DND-41 (cell line): ENCODE results near the gene ITSN1.

Source experiments
- EZH2 ChIP-seq: IDR thresholded peaks from 3 replicates; pipeline ENCODE4 v1.6.1; 2012; ENCODE audit warnings: borderline replicate concordance, low read depth, mild to moderate bottlenecking, moderate library complexity, low read length, inconsistent platforms; ENCODE audit not compliant: severe bottlenecking
- TF ChIP-seq, protein P1 (sequence below): IDR thresholded peaks from 2 replicates; pipeline ENCODE4 v1.5.1; 2012; ENCODE audit warnings: borderline replicate concordance, low read length, moderate library complexity, mild to moderate bottlenecking; ENCODE audit not compliant: poor library complexity, severe bottlenecking; ENCODE audit errors: extremely low read depth

DNA sequence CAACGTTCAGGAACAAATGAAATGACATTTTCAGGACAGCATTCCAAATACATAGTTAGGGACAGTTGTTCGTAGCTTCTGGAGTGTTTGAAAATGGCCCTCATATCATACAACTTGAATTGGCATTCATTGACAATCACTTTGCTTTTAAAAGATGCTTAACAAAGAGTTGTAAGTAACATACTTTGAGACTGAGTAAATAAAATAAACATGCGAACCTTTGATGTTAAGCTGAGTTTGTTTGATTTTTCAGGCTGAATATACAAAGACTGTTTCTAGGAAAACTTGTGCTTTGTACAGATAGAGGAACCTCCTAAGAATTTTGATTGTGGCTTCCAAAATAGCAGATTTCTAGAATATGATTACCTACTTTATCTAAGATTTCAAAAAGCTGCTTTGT lies 45.3 kb downstream of the ITSN1 start:
- TF ChIP-seq, protein P1, sequence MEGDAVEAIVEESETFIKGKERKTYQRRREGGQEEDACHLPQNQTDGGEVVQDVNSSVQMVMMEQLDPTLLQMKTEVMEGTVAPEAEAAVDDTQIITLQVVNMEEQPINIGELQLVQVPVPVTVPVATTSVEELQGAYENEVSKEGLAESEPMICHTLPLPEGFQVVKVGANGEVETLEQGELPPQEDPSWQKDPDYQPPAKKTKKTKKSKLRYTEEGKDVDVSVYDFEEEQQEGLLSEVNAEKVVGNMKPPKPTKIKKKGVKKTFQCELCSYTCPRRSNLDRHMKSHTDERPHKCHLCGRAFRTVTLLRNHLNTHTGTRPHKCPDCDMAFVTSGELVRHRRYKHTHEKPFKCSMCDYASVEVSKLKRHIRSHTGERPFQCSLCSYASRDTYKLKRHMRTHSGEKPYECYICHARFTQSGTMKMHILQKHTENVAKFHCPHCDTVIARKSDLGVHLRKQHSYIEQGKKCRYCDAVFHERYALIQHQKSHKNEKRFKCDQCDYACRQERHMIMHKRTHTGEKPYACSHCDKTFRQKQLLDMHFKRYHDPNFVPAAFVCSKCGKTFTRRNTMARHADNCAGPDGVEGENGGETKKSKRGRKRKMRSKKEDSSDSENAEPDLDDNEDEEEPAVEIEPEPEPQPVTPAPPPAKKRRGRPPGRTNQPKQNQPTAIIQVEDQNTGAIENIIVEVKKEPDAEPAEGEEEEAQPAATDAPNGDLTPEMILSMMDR, result no peak
- no peak for TF ChIP-seq EZH2
